ENCODE data around the gene BRD3. TPM values are rescaled to one million over a fixed set of nuclear protein-coding genes. Genes with fewer than 3 reads are reported as not detected.
"Not testable (repeated sequence)": the region's sequence is repeated elsewhere in the genome, so short reads cannot be mapped to it uniquely, and the experiment has no call there.

BRD3 gene
- total RNA-seq: 34.2 and 36.7 TPM in 2 replicates

DNA sequence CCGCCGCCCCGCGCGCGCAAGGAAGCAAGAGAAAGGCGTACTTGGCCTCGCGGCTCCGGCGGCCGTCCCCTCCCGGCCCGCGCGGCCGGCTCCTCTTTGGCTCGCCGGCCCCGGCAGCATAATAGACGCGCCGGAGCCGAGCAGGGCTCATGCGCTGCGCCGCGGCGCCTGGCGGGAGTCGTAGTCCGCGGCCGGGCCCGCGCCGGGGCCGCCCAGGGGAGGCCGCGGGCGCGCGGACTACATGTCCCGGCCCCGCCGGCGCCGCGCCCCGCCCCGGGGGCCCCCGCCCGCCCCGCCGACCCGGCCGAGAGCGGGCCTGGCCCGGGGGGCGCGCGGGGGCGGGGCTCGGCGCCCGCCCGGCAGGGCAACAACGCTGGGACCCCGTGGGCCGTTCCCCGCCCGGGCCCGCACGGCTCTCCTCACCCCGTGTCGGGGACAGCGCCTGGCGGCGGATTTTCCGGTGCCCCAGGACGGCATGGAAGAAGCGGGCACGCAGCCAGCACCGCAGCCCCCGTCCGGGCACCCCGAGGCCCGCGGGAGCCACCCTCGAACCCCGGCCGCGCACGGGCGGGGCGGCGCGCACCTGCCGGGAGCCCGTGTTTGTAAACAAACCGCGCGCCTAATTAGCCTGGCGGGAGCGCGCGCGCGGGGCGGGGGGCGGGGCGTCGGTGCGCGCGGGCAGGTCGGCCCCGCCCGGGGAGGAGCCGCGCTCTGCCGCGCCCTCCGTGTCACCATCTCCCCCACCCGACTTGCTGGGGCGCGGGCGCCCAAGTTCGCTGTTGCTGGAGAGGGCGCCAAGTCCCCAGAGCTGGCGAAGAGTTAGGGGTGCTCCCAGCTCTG is at the start of gene BRD3:
Gene BRD3, minus strand, starts transcription at position 123 of the 840 bp plus-strand sequence. CDS start 14,549 bp downstream, outside the sequence.
- peak; percentile 82 for DNase-seq (ENCODE audit: low spot score)
- intact Hi-C loops (cut with micrococcal nuclease): loop anchor here (1.0 to 5.0 kb wide), 10 partner anchors 31 to 1894 kb away; partner anchors contain the start of genes BRD3OS, CACFD1, GTF3C5 and RNU6ATAC
- Mint-ChIP-seq H3K9me3 (no peaks in the 10 kb centered on the region), H3K4me1 (ENCODE audit: low read depth) (peaks cover 14% of the 10 kb centered on the region), H3K4me3 (peak within 1 kb of the TSS; percentile 90), H3K27me3 (ENCODE audit: insufficient read depth) (peaks cover 18% of the 10 kb centered on the region), H3K36me3 (ENCODE audit: low read depth) (no peaks in the 10 kb centered on the region), H3K27ac (peak within 1 kb of the TSS; percentile 89)

DNA sequence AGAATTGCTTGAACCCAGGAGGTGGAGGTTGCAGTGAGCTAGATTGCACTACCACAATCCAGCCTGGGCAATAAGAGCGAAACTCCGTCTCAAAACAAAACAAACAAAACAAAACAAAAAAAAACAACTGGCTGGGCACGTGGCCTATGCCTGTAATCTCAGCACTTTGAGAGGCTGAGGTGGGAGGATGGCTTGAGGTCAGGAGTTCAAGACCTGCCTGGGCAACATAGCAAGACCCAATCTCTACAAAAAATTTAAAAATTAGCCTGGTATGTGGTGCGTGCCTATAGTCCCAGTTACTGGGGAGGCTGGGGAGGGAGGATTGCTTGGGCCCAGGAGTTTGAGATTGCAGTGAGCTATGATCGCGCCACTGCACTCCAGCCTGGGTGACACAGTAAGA is 44.7 kb upstream of the BRD3 start:
- no peak overlapping the region for H3K27ac Mint-ChIP-seq
- intact Hi-C loops (cut with micrococcal nuclease): no loop called here
- H3K36me3 Mint-ChIP-seq (ENCODE audit: low read depth): no peaks in the 10 kb centered on the region
- H3K9me3 Mint-ChIP-seq: no peaks in the 10 kb centered on the region
- no peaks in the 10 kb centered on the region for H3K4me1 Mint-ChIP-seq (ENCODE audit: low read depth)
- DNase-seq (ENCODE audit: low spot score): no peak
- no peak overlapping the region for H3K4me3 Mint-ChIP-seq
- H3K27me3 Mint-ChIP-seq (ENCODE audit: insufficient read depth): no peaks in the 10 kb centered on the region

DNA sequence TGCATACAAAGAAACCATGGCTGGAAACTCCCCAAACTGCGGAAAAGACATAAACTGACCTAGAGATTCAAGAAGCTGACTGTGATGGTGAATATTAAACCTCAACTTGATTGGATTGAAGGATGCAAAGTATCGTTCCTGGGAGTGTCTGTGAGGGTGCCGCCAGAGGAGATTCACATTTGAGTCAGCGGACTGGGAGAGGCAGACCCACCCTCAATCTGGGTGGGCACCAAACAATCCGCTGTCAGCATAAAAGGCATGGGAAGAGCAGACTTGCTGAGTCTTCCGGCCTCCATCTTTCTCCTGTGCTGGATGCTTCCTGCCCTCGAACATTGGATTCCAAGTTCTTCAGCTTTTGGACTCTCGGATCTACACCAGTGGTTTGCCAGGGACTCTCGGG is 43.2 kb upstream of the BRD3 start:
- Mint-ChIP-seq H3K27ac (no peak overlapping the region), H3K9me3 (no peaks in the 10 kb centered on the region), H3K4me1 (ENCODE audit: low read depth) (no peaks in the 10 kb centered on the region), H3K4me3 (no peak overlapping the region), H3K27me3 (ENCODE audit: insufficient read depth) (no peaks in the 10 kb centered on the region), H3K36me3 (ENCODE audit: low read depth) (no peaks in the 10 kb centered on the region)
- DNase-seq (ENCODE audit: low spot score): no peak
- intact Hi-C loops (cut with micrococcal nuclease): no loop called here

DNA sequence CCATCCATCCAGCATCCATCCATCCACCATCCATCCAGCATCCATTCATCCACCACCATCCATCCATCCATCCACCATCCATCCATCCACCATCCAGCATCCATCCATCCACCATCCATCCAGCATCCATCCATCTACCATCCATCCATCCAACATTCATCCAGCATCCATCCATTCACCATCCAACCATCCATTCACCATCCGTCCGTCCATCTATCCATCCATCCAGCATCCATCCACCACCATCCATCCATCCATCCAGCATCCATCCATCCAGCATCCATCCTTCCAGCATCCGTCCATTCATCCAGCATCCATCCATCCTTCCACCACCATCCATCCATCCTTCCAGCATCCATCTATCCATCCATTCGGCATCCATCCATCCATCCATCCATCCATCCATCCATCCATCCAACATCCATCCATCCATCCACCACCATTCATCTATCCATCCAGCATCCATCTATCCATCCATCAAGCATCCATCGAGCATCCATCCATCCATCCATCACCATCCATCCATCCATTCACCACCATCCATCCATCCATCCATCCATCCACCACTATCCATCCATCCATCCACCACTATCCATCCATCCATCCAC is 35.7 kb upstream of the BRD3 start:
- intact Hi-C loops (cut with micrococcal nuclease): no loop called here
- Mint-ChIP-seq H3K36me3 (ENCODE audit: low read depth) (no peaks in the 10 kb centered on the region), H3K4me3 (no peak overlapping the region), H3K4me1 (ENCODE audit: low read depth) (no peaks in the 10 kb centered on the region), H3K27me3 (ENCODE audit: insufficient read depth) (peaks cover 6% of the 10 kb centered on the region), H3K27ac (no peak overlapping the region), H3K9me3 (peaks cover 7% of the 10 kb centered on the region)
- DNase-seq (ENCODE audit: low spot score): no peak

DNA sequence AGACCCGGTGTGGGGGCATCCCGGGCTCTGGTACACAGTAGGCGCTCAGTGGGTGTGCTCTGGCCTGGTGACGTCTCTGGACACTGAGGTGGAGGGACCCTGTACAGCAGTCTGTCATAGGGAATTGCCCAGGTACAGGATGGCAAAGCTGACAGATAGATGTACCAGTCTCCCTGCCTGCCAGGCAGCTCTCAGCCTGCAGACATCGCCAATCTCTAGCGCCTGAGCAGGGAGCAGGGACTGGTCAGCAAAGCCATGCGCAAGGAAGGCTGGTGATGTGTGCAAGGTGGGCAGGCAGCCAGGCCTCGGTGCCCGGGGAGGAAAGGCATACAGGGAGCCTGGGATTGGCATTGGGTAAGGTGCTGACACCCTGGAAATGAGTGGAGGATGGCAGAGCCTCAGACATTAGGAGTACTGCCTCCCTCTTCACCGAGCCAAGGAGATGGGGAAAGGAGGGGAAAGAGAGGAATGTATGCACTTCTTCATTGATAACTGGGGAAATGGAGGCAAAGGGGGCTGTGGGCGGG is 33.9 kb upstream of the BRD3 start:
- H3K27ac Mint-ChIP-seq: no peak overlapping the region
- peaks cover 7% of the 10 kb centered on the region for H3K9me3 Mint-ChIP-seq
- H3K4me3 Mint-ChIP-seq: no peak overlapping the region
- DNase-seq (ENCODE audit: low spot score): no peak
- H3K4me1 Mint-ChIP-seq (ENCODE audit: low read depth): no peaks in the 10 kb centered on the region
- intact Hi-C loops (cut with micrococcal nuclease): no loop called here
- H3K36me3 Mint-ChIP-seq (ENCODE audit: low read depth): no peaks in the 10 kb centered on the region
- H3K27me3 Mint-ChIP-seq (ENCODE audit: insufficient read depth): peaks cover 6% of the 10 kb centered on the region

DNA sequence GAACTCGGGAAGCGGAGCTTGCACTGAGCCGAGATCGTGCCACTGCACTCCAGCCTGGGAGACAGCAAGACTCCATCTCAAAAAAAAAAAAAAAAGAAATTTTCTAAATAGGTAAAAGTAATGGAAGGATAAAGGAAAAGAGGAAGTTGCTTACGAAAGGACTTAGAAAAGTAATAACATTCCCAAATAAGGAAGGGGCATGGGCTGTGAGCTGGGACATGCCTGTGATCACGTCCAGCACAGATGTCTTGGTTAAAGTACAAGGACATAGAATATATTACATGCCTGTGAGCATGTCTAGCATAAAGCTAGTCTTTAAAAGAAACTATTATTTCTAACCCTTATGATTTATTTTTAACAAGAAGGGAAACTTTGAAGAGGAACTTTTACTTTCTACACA is 33.3 kb upstream of the BRD3 start:
- H3K27me3 Mint-ChIP-seq (ENCODE audit: insufficient read depth); H3K4me1 Mint-ChIP-seq (ENCODE audit: low read depth); H3K36me3 Mint-ChIP-seq (ENCODE audit: low read depth); H3K4me3 Mint-ChIP-seq; H3K9me3 Mint-ChIP-seq; DNase-seq (ENCODE audit: low spot score); intact Hi-C loops (cut with micrococcal nuclease); H3K27ac Mint-ChIP-seq: not testable (repeated sequence)

DNA sequence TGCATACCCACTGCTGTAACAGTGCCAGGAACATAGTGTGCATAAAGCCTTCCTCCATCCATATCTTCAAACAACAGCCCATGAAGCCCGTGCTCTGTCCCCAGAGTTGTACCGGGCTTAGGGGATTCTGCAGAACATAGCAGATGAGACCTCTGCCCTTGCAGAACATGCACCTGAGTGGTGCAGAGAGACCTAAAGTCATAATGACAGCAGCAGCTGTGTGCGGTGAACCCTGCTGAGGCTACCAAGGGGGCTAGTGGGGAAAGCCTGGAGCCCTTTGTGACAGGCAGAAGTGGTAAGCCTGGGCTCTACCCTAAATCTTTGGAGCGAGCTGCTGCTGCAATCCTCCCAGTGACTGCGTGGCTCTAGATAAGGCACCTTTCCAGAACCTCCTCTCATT is 32.2 kb upstream of the BRD3 start:
- H3K36me3 Mint-ChIP-seq (ENCODE audit: low read depth): no peaks in the 10 kb centered on the region
- H3K27me3 Mint-ChIP-seq (ENCODE audit: insufficient read depth): peaks cover 6% of the 10 kb centered on the region
- H3K9me3 Mint-ChIP-seq: peaks cover 7% of the 10 kb centered on the region
- no peak for DNase-seq (ENCODE audit: low spot score)
- H3K4me3 Mint-ChIP-seq: no peak overlapping the region
- H3K27ac Mint-ChIP-seq: no peak overlapping the region
- no peaks in the 10 kb centered on the region for H3K4me1 Mint-ChIP-seq (ENCODE audit: low read depth)
- intact Hi-C loops (cut with micrococcal nuclease): no loop called here

DNA sequence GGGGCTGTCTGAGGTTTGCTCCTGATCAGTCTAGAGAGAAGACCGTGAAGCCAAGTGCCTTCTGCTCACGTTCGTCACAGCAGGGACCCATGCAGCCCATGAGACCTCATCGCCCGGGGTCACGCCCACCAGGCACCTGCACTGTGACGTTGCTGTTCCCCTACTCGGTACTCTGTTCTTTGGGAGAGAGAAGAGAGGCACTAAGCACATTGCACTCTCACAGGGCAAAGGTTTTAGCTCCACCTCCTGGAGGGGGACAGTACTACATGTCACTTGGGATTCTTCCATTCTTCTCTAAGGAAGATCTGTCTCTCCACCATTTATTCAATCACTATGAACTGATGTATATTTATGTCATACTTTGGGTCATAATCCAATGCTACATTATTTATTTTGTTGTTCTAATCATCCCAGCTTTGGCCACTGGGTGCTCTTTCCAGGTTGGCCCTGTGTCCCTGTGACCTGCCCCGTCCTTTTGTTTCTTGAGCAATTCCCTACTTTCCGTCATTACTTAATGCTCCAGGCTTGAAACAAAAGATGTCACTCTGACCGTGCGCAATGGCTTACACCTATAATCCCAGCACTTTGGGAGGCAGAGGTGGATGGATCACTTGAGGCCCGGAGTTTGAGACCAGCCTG is 31.4 kb upstream of the BRD3 start:
- Mint-ChIP-seq H3K27ac (peak overlapping the region; percentile 33), H3K36me3 (ENCODE audit: low read depth) (no peaks in the 10 kb centered on the region), H3K4me3 (no peak overlapping the region), H3K9me3 (peaks cover 7% of the 10 kb centered on the region), H3K4me1 (ENCODE audit: low read depth) (no peaks in the 10 kb centered on the region), H3K27me3 (ENCODE audit: insufficient read depth) (peaks cover 7% of the 10 kb centered on the region)
- intact Hi-C loops (cut with micrococcal nuclease): loop anchor here (1.0 kb wide), 5 partner anchors 31 to 317 kb away; partner anchors contain the start of genes BRD3 and BRD3OS
- DNase-seq (ENCODE audit: low spot score): peak; percentile 36

DNA sequence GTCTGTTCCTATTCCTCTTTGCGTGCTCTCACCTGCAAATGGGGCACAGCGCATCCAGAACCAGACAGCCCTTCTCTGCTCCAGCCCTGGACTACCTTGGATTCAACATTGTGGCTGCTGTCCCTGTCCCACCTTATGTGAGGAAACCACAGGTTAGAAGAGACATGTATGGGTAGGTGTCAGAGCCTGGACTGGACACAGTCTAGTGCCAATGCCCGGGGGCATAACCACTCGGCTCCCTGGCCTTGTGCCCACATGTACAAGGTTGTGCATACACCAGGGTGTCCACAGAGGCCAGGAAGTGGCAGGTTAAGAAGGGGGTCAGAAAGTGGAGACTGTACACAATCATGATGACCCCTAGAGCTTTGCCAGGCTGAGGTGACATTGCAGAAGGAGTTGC is 22.1 kb upstream of the BRD3 start:
- no peak overlapping the region for H3K4me3 Mint-ChIP-seq
- H3K27ac Mint-ChIP-seq: no peak overlapping the region
- intact Hi-C loops (cut with micrococcal nuclease): no loop called here
- no peaks in the 10 kb centered on the region for H3K4me1 Mint-ChIP-seq (ENCODE audit: low read depth)
- H3K36me3 Mint-ChIP-seq (ENCODE audit: low read depth): no peaks in the 10 kb centered on the region
- H3K9me3 Mint-ChIP-seq: no peaks in the 10 kb centered on the region
- peaks cover 16% of the 10 kb centered on the region for H3K27me3 Mint-ChIP-seq (ENCODE audit: insufficient read depth)
- DNase-seq (ENCODE audit: low spot score): no peak

DNA sequence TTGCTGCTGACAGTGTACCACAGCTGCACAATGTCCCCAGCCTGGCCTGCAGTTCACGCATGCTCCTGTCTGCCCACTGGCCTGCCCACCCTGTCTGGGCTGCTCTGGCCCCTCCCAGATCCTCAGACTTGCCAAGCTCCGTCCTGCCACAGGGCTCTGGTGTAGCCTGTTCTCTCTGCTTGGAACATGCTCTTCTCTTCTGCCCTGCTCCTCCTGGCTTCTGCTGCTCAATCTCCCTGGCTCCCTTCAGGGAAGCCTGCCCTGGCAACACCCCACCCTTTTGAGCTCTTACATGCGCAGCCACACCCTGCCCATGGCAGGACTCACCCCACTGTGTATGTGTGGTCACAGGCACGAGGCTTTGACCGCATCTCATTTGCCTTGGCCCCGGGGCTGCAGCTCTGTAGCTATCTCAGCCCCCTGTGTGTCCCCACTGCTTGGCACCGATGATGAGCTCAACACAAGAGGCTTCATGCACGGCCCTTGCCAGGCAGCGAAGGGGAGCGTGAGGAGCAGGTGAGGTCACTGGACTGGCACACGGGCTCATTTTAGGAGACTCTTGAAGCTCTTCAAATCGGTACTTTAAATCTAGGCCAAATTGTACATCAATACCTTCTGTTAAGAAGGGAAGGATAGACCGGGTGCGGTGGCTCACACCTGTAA is 20.4 kb upstream of the BRD3 start:
- Mint-ChIP-seq H3K9me3 (no peaks in the 10 kb centered on the region), H3K27me3 (ENCODE audit: insufficient read depth) (peaks cover 16% of the 10 kb centered on the region), H3K4me1 (ENCODE audit: low read depth) (no peaks in the 10 kb centered on the region), H3K36me3 (ENCODE audit: low read depth) (no peaks in the 10 kb centered on the region), H3K4me3 (no peak overlapping the region), H3K27ac (no peak overlapping the region)
- DNase-seq (ENCODE audit: low spot score): no peak
- intact Hi-C loops (cut with micrococcal nuclease): no loop called here

DNA sequence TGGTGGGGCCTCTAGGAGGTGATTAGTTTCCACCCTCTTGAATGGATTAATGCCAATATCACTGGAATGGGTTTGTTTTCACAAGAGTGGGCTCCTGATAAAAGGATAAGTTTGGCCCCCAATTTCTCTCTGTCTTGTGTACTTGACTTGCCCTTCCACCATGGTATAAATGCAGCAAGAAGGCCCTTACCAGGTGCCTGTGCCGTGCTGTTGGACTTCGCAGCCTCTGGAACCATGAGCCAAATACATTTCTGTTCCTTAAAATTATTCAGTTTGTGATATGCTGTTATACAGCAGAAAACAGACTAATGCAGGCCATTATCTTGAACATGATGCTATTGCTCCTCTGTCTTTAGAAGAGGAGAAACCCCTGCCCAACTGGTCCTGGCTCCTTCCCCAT is 17.8 kb upstream of the BRD3 start:
- Mint-ChIP-seq H3K4me3 (no peak overlapping the region), H3K27me3 (ENCODE audit: insufficient read depth) (peaks cover 11% of the 10 kb centered on the region), H3K36me3 (ENCODE audit: low read depth) (no peaks in the 10 kb centered on the region), H3K9me3 (no peaks in the 10 kb centered on the region), H3K4me1 (ENCODE audit: low read depth) (no peaks in the 10 kb centered on the region), H3K27ac (no peak overlapping the region)
- intact Hi-C loops (cut with micrococcal nuclease): no loop called here
- no peak for DNase-seq (ENCODE audit: low spot score)

DNA sequence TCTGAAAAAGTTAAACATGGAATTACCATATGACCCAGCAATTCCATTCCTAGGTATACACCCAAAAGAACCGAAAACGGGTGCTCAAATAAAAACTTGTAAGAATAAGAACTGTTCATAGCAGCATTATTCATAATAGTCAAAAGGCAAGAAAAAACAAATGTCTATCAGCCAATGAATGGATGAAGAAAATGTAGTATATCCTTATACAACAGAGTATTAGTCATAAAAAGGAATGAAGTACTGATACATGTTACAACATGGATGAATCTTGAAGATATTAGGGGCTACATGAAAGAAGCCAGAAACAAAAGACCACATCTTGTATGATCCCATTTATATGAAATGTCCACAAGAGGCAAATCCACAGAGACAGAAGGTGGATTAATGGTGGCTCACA is 15.6 kb upstream of the BRD3 start:
- no peak overlapping the region for H3K4me3 Mint-ChIP-seq
- H3K27me3 Mint-ChIP-seq (ENCODE audit: insufficient read depth): peaks cover 11% of the 10 kb centered on the region
- no peaks in the 10 kb centered on the region for H3K4me1 Mint-ChIP-seq (ENCODE audit: low read depth)

More for the DNA sequence above, 15.6 kb upstream of the BRD3 start:
- no peak for DNase-seq (ENCODE audit: low spot score)
- Mint-ChIP-seq H3K36me3 (ENCODE audit: low read depth) (no peaks in the 10 kb centered on the region), H3K9me3 (no peaks in the 10 kb centered on the region), H3K27ac (no peak overlapping the region)
- intact Hi-C loops (cut with micrococcal nuclease): no loop called here
